Measurements from ENCODE around the gene CFHR5.

GRCh38 chr1:197017558-197018146 is 40.3 kb downstream of the CFHR5 start:
- no peak for TF ChIP-seq CTCF (IDR thresholded peaks at IDR 0.05)
- no peak for TF ChIP-seq ZFX (IDR thresholded peaks at IDR 0.05; ENCODE audit: borderline replicate concordance)

All from 22Rv1 (cell line).